Neural crest cell (in vitro differentiated cells): ENCODE results near the gene TBC1D9B. TPM values are rescaled to one million over a fixed set of nuclear protein-coding genes. Genes with fewer than 3 reads are reported as not detected.

ENCODE experiments used
- DNase-seq: peaks from one replicate; pipeline ENCODE4 v3.0.0; 2021; ENCODE audit warnings: low read depth, mixed read lengths, low spot score
- H3K27ac Mint-ChIP-seq: one replicate; pipeline ENCODE4 v1.8.0; 2021; ENCODE audit warnings: mild to moderate bottlenecking, mixed read lengths; ENCODE audit not compliant: unreplicated experiment
- H3K27me3 Mint-ChIP-seq: 2 replicates; pipeline ENCODE4 v1.8.0; 2021; ENCODE audit warnings: low read depth, mild to moderate bottlenecking, mixed read lengths
- H3K36me3 Mint-ChIP-seq: 2 replicates; pipeline ENCODE4 v1.8.0; 2021; ENCODE audit warnings: low read depth, mild to moderate bottlenecking, mixed read lengths
- H3K4me1 Mint-ChIP-seq: 2 replicates; pipeline ENCODE4 v1.8.0; 2021; ENCODE audit warnings: mixed read lengths
- H3K4me3 Mint-ChIP-seq: one replicate; pipeline ENCODE4 v1.8.0; 2021; ENCODE audit warnings: mild to moderate bottlenecking, mixed read lengths
- H3K9me3 Mint-ChIP-seq: 2 replicates; pipeline ENCODE4 v1.8.0; 2021; ENCODE audit warnings: mixed read lengths
- total RNA-seq: library from RNA; stranded (reverse); gene quantifications from 2 replicates; pipeline ENCODE4 v1.2.1, GENCODE V29; 2021
- TF ChIP-seq, protein P1 (sequence below): fragments of 200-600 bp; sonication (generic); conservative IDR thresholded peaks from 2 replicates; pipeline ENCODE4 v1.5.0; 2021; ENCODE audit warnings: antibody characterized with exemption, mild to moderate bottlenecking

TBC1D9B gene
- total RNA-seq, 1 donor from 2014 or later = 107 TPM

DNA sequence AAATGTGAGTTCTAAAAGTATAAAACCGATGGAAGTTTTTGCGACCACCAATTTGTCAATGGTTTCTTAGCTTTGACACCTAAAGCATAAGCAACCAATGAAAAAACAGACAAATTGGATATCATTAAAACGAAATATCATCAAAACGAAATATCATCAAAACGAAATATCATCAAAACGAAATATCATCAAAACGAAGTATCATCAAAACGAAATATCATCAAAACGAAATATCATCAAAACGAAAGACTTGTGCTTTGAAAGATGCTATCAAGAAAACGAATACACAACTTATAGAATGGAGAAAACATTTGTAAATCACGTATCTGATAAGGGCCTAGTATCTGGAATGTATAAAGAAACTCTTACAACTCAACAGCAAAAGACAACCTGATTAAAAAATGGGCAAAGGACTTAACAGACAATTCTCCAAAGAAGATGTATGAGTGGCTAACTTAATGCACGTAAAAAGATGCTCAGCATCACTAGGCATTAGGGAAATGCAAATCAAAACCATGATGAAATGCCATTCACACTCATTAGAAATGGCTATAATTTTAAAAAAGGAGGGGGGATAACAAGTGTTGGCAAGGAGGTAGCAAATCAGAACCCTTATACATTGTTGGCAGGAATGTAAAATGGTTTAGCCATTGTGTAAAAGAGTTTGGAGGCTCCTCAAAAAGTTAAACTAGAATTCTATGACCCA lies 29.4 kb upstream of the TBC1D9B start:
- H3K36me3 Mint-ChIP-seq = peaks cover 35% of the 10 kb centered on the region
- H3K9me3 Mint-ChIP-seq = peaks cover 9% of the 10 kb centered on the region
- TF ChIP-seq, protein P1, sequence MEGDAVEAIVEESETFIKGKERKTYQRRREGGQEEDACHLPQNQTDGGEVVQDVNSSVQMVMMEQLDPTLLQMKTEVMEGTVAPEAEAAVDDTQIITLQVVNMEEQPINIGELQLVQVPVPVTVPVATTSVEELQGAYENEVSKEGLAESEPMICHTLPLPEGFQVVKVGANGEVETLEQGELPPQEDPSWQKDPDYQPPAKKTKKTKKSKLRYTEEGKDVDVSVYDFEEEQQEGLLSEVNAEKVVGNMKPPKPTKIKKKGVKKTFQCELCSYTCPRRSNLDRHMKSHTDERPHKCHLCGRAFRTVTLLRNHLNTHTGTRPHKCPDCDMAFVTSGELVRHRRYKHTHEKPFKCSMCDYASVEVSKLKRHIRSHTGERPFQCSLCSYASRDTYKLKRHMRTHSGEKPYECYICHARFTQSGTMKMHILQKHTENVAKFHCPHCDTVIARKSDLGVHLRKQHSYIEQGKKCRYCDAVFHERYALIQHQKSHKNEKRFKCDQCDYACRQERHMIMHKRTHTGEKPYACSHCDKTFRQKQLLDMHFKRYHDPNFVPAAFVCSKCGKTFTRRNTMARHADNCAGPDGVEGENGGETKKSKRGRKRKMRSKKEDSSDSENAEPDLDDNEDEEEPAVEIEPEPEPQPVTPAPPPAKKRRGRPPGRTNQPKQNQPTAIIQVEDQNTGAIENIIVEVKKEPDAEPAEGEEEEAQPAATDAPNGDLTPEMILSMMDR = no peak
- H3K27me3 Mint-ChIP-seq = no peaks in the 10 kb centered on the region
- no peak overlapping the region for H3K27ac Mint-ChIP-seq
- no peak for DNase-seq
- H3K4me1 Mint-ChIP-seq = no peaks in the 10 kb centered on the region
- H3K4me3 Mint-ChIP-seq = no peak overlapping the region

DNA sequence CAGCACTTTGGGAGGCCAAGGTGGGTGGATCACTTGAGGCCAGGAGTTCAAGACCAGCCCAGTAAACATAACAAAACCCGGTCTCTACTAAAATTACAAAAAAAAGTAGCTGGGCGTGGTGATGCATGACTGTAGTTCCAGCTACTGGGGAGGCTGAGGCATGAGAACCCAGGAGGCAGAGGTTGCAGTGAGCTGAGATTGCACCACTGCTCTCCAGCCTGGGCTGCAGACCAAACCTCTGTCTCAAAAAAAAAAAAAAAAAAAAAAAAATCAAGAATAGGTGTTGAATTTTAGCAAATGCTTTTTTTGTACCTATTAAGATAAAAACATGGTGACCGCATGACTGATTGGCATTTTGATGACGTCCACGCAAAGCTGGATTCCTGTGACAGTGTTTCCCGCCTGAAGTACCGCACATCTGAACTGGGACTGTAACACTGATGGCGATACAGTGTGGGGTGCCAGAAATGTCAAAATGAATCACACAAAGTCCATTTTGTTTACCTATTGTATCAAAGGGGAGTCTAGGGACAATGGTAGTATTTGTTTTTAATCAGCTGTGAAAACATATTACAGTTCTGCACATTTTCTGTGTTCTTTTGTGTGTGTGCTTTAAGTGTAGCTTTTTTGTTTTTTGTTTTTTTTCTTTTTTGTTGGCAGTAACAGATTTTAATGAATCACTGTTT lies 23.2 kb upstream of the TBC1D9B start:
- H3K36me3 Mint-ChIP-seq = peaks cover 28% of the 10 kb centered on the region
- no peaks in the 10 kb centered on the region for H3K27me3 Mint-ChIP-seq
- H3K27ac Mint-ChIP-seq = no peak overlapping the region
- no peaks in the 10 kb centered on the region for H3K4me1 Mint-ChIP-seq
- H3K9me3 Mint-ChIP-seq = peaks cover 3% of the 10 kb centered on the region
- no peak for DNase-seq
- TF ChIP-seq, protein P1 = no peak
- H3K4me3 Mint-ChIP-seq = no peak overlapping the region

DNA sequence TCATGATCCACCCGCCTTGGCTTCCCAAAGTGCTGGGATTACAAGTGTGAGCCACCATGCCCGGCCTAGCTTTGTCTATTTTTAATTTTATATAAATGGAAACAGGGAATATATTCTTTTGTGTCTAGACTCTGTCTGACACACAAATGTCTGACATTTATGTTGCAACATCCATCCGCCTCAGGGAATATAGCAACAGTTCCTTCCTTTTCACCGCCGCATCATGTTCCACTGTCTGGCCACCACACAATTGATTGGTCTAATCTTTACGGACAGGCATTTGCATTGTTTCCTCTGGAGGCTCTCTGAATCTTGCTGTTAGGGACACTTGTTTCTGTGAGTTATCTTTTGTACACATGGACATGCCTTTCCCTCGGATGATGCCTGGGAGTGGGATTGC lies 20.1 kb upstream of the TBC1D9B start:
- no peak for DNase-seq
- H3K27me3 Mint-ChIP-seq = no peaks in the 10 kb centered on the region
- no peak overlapping the region for H3K27ac Mint-ChIP-seq
- peaks cover 7% of the 10 kb centered on the region for H3K9me3 Mint-ChIP-seq
- TF ChIP-seq, protein P1 = no peak
- H3K4me3 Mint-ChIP-seq = no peak overlapping the region
- H3K4me1 Mint-ChIP-seq = no peaks in the 10 kb centered on the region
- H3K36me3 Mint-ChIP-seq = peaks cover 16% of the 10 kb centered on the region

DNA sequence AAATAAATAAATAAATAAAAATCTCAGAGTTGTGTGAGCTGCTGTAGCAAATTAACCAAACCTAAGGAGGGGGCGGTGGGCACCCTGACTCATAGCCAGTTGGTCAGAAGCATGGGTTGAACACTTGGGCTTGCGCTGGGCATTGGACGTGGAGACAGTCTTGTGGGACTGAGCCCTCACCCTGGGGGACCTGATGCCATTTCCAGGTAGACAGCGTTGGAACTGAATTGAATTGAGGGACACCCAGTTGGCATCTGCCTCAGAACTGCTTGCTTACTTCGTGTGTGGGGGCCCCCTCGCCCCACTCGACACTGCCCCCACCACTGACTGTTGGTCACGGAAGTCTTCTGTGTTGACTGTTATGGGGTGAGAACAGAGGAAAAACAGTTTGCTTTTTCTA lies 19.0 kb upstream of the TBC1D9B start:
- Mint-ChIP-seq H3K9me3 (peaks cover 7% of the 10 kb centered on the region), H3K27me3 (no peaks in the 10 kb centered on the region), H3K27ac (no peak overlapping the region), H3K4me1 (no peaks in the 10 kb centered on the region), H3K4me3 (no peak overlapping the region), H3K36me3 (peaks cover 16% of the 10 kb centered on the region)
- DNase-seq = no peak
- TF ChIP-seq, protein P1 = no peak

DNA sequence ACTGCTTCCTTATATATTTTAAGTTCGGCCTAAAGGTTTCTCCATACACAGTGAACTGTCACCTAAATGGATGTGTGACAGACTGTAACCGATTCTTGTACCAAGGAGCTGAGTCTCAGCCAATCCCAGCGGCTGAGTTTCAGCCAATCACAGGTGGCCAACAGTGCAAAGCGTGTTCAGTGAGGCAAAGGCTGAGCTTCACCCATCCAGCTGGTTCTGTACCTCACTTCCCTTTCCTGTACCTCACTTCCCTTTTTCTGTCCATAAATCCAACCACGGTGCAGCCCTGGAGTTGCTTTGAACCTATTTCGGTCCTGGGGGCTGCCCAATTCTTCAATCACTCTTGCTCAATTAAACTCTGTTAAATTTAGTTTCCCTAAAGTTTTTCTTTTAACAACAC lies 15.7 kb upstream of the TBC1D9B start:
- Mint-ChIP-seq H3K27me3 (no peaks in the 10 kb centered on the region), H3K4me3 (no peak overlapping the region), H3K9me3 (peaks cover 7% of the 10 kb centered on the region), H3K36me3 (peaks cover 16% of the 10 kb centered on the region), H3K4me1 (no peaks in the 10 kb centered on the region), H3K27ac (no peak overlapping the region)
- TF ChIP-seq, protein P1 = no peak
- DNase-seq = no peak
